Esophagus muscularis mucosa (tissue), 3 donors: ENCODE results near the gene H6PD.

ENCODE experiments used
- POLR2A ChIP-seq: fragments of 450-650 bp; IDR thresholded peaks from one replicate; pipeline ENCODE4 v1.6.1; 2017; ENCODE audit warnings: antibody characterized with exemption, moderate library complexity, mild to moderate bottlenecking, low read depth
- POLR2AphosphoS5 ChIP-seq, 2 donors: sonication (generic); formaldehyde crosslinking; IDR thresholded peaks; one replicate each; pipeline ENCODE4 v1.6.1; 2017; ENCODE audit warnings: antibody characterized with exemption in 2 of 2
- TF ChIP-seq, protein P1 (sequence below), 3 experiments: fragments of 200-600 bp in 2 of 3; fragments of 450-650 bp in 1 of 3; sonication (generic) in 2 of 3; IDR thresholded peaks; one replicate each; pipeline ENCODE4 v1.5.1; 2017 to 2019; ENCODE audit warnings: antibody characterized with exemption in 3 of 3, mild to moderate bottlenecking in 2 of 3, moderate library complexity in 1 of 3

DNA sequence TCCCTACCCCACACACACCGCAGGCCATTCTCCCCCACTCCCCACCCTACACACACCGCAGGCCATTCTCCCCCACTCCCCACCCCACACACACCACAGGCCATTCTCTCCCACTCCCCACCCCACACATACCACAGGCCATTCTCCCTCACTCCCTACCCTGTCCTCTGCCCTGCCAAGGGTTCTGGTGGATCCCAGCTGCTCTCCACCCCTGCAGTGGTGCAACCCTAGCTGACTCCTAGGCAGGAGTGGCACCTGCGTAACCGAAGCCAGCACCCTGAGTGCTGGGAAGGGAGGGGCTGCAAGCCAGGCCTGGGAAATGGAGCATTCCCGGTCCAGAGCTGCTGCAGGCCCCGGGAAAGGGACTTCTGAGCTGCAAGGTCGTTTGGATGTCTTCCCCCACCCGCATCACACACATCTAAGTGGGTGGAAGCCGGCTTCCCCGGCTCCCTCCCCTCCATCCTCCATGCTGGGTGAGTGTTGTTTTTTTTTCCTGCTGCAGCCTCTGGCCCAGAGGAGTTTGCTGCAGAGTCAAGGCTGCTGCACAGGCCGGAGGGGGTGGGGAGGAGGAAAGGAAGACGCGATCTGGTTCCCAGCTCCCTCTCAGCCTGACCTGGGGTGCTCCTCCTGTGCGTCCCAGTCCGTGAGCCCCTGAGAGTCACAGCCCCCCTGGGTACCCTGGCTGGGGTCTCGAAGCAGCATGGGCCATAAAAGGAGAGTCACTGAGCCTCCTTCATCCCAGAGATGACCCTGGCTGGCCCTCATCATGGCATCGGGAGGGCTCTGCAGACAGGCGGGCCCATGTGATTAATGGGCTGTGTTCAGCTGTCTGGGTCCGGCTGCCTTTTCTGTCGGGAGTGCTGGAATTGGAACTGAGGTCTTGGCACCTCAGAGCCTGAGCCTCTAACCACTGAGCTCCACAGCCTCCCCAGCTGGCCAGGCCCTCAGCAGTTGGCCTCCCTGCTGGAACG lies 16.1 kb downstream of the H6PD start:
- TF ChIP-seq, protein P1, sequence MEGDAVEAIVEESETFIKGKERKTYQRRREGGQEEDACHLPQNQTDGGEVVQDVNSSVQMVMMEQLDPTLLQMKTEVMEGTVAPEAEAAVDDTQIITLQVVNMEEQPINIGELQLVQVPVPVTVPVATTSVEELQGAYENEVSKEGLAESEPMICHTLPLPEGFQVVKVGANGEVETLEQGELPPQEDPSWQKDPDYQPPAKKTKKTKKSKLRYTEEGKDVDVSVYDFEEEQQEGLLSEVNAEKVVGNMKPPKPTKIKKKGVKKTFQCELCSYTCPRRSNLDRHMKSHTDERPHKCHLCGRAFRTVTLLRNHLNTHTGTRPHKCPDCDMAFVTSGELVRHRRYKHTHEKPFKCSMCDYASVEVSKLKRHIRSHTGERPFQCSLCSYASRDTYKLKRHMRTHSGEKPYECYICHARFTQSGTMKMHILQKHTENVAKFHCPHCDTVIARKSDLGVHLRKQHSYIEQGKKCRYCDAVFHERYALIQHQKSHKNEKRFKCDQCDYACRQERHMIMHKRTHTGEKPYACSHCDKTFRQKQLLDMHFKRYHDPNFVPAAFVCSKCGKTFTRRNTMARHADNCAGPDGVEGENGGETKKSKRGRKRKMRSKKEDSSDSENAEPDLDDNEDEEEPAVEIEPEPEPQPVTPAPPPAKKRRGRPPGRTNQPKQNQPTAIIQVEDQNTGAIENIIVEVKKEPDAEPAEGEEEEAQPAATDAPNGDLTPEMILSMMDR (IDR thresholded peaks at IDR 0.05) = no peak
- TF ChIP-seq POLR2AphosphoS5 (IDR thresholded peaks at IDR 0.05) (no peak), POLR2A (no peak)
